GM12892 (cell line): Measurements from ENCODE around the gene COL16A1.

Source experiments
- DNase-seq: peaks from one replicate; pipeline ENCODE4 v3.0.0; 2011; ENCODE audit not compliant: insufficient read length
- FAIRE-seq: peaks from 2 replicates; lab custom pipeline; 2011; peaks lifted over from hg19 to GRCh38; lab: Jason Lieb, UNC
- POLR2A ChIP-seq: IDR thresholded peaks from 2 replicates; pipeline ENCODE4 v1.6.1; 2011; ENCODE audit warnings: low read depth, low read length, control low read depth
- POLR2AphosphoS5 ChIP-seq: IDR thresholded peaks from 2 replicates; pipeline ENCODE4 v1.6.1; 2011; ENCODE audit warnings: low read depth, low read length, control low read depth
- TAF1 ChIP-seq: IDR thresholded peaks from 2 replicates; pipeline ENCODE4 v1.6.1; 2011; ENCODE audit warnings: low read depth, mild to moderate bottlenecking, control low read depth, low read length, borderline replicate concordance

The COL16A1 gene

DNA sequence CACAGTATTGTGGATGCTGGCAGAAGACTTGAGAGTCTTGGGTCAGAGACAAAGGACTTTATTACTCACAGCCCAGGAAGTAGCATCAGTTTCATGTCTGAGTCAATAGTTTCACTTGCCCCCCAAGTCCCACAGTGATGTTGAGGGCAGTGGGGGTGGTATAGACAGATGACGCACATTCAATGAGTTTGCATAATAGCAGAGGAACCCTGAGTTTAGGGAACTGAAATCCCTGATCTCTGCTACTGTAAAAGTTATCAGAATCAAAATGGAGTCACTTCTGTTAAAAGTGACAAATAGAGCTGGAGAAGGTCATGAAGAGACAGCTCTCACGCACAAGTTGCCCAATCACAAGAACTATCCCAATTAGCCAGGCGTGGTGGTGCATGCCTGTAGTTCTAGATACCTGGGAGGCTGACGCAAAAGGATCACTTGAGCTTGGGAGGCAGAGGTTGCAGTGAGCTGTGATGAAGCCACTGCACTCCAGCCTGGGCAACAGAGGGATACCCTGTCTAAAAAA is 97.8 kb downstream of the COL16A1 start:
- FAIRE-seq = peak; percentile 94
- TF ChIP-seq POLR2AphosphoS5 (no peak), POLR2A (no peak), TAF1 (no peak)
- DNase-seq = peak; percentile 63
